ENCODE data around the gene MYOT. TPM values are rescaled to one million over a fixed set of nuclear protein-coding genes. Genes with fewer than 3 reads are reported as not detected.

Gene MYOT
- polyA plus RNA-seq, 3 donors, result not detected

DNA sequence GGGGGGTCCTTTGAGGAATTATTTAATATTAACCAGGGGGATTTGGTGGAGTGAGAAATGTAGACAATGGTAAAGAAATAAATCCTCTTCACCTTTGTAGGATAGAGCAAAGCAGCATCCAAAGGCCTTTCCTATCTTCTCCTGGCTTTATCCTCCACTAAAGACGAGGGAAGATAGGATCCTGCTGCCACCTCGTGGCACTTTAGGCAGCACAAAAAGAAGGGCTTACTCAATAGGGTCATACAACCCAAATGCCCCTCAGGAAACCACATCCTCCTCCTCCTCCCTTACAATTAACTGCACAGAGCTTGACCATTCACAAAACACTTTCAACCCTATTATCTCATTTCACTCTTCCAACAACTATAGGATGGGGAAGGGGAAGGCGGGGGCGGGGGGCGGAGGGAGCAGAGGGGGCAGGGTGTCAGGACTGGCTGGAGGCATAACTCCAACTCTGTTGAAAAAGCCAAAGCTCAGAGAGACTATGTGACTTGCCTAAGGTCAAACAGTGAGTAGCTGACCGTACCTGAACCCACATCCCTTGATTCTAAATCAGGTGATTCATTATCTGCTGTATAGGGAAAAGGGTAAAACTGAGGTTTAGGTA is 45.4 kb upstream of the MYOT start:
- Histone ChIP-seq H3K4me3 (replicated peaks in 1 of 3; ENCODE audit: low read depth in 2 of 3, low read length in 3 of 3) (no peak overlapping the region), H4K20me1 (ENCODE audit: insufficient read depth, low read length) (no peaks in the 10 kb centered on the region), H3K27ac (ENCODE audit: low read depth in 1 of 2, low read length in 2 of 2) (no peak overlapping the region), H3K4me1 (ENCODE audit: control insufficient read depth in 1 of 2, insufficient read depth in 2 of 2, low read length in 2 of 2) (no peaks in the 10 kb centered on the region), H3K4me2 (replicated peaks; ENCODE audit: extremely low read depth, low read length, poor library complexity, severe bottlenecking) (no peak overlapping the region), H2AFZ (ENCODE audit: insufficient read depth, low read depth, low read length, poor library complexity, severe bottlenecking) (no peak overlapping the region), H3K9me3 (replicated peaks in 1 of 2; ENCODE audit: control insufficient read depth in 1 of 2, insufficient read depth in 1 of 2, low read length in 2 of 2) (no peaks in the 10 kb centered on the region), H3K9ac (ENCODE audit: insufficient read depth, low read length, poor library complexity, severe bottlenecking) (no peak overlapping the region), H3K27me3 (ENCODE audit: control insufficient read depth in 2 of 2, insufficient read depth in 2 of 2, low read length in 2 of 2) (no peaks in the 10 kb centered on the region), H3K36me3 (replicated peaks in 1 of 2; ENCODE audit: control insufficient read depth in 1 of 2, insufficient read depth in 2 of 2, low read length in 2 of 2) (no peaks in the 10 kb centered on the region), H3K79me2 (ENCODE audit: insufficient read depth, low read length) (no peaks in the 10 kb centered on the region)
- Mint-ChIP-seq H3K27me3 (ENCODE audit: low read depth in 3 of 3) (peaks cover 0 to 1% (median 0%) of the 10 kb centered on the region in 3 donors), H3K4me3 (no peak overlapping the region), H3K9me3 (peaks cover 3 to 10% (median 8%) of the 10 kb centered on the region in 7 donors), H3K36me3 (no peaks in the 10 kb centered on the region), H3K27ac (no peak overlapping the region), H3K4me1 (no peaks in the 10 kb centered on the region)
- 66% methylated on average over 3 of the region's 6 CpGs for WGBS (ENCODE audit: insufficient coverage)
- TF ChIP-seq, protein P1, sequence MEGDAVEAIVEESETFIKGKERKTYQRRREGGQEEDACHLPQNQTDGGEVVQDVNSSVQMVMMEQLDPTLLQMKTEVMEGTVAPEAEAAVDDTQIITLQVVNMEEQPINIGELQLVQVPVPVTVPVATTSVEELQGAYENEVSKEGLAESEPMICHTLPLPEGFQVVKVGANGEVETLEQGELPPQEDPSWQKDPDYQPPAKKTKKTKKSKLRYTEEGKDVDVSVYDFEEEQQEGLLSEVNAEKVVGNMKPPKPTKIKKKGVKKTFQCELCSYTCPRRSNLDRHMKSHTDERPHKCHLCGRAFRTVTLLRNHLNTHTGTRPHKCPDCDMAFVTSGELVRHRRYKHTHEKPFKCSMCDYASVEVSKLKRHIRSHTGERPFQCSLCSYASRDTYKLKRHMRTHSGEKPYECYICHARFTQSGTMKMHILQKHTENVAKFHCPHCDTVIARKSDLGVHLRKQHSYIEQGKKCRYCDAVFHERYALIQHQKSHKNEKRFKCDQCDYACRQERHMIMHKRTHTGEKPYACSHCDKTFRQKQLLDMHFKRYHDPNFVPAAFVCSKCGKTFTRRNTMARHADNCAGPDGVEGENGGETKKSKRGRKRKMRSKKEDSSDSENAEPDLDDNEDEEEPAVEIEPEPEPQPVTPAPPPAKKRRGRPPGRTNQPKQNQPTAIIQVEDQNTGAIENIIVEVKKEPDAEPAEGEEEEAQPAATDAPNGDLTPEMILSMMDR (IDR thresholded peaks at IDR 0.05), result no peak
- intact Hi-C loops (cut with micrococcal nuclease), result no loop called here
- no peak for DNase-seq

DNA sequence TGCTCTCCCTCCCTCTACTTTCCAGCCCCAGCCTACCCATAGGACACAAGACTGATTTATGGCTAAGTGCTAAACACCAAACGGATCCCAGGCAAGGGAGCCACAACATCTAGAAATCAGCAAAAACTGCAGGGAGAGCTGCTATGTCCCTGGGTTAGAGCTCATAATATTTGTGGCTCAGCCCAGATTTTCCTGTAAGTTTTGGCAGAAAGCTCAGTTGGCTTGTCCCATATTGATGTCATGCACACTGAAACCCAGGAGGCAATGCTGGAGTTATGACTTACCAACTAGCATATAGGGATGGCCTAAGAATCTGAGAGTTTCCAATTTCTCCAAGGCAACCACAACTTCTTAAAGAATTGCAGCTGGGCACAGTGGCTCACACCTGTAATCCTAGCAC is 44.7 kb upstream of the MYOT start:
- Histone ChIP-seq H3K36me3 (replicated peaks in 1 of 2; ENCODE audit: control insufficient read depth in 1 of 2, insufficient read depth in 2 of 2, low read length in 2 of 2) (no peaks in the 10 kb centered on the region), H3K9ac (ENCODE audit: insufficient read depth, low read length, poor library complexity, severe bottlenecking) (no peak overlapping the region), H3K27me3 (ENCODE audit: control insufficient read depth in 2 of 2, insufficient read depth in 2 of 2, low read length in 2 of 2) (no peaks in the 10 kb centered on the region), H3K4me1 (ENCODE audit: control insufficient read depth in 1 of 2, insufficient read depth in 2 of 2, low read length in 2 of 2) (no peaks in the 10 kb centered on the region), H3K4me2 (replicated peaks; ENCODE audit: extremely low read depth, low read length, poor library complexity, severe bottlenecking) (no peak overlapping the region), H3K9me3 (replicated peaks in 1 of 2; ENCODE audit: control insufficient read depth in 1 of 2, insufficient read depth in 1 of 2, low read length in 2 of 2) (no peaks in the 10 kb centered on the region), H2AFZ (ENCODE audit: insufficient read depth, low read depth, low read length, poor library complexity, severe bottlenecking) (no peak overlapping the region), H3K4me3 (replicated peaks in 1 of 3; ENCODE audit: low read depth in 2 of 3, low read length in 3 of 3) (no peak overlapping the region), H3K79me2 (ENCODE audit: insufficient read depth, low read length) (no peaks in the 10 kb centered on the region), H3K27ac (ENCODE audit: low read depth in 1 of 2, low read length in 2 of 2) (no peak overlapping the region), H4K20me1 (ENCODE audit: insufficient read depth, low read length) (no peaks in the 10 kb centered on the region)
- Mint-ChIP-seq H3K27me3 (ENCODE audit: low read depth in 3 of 3) (peaks cover 0 to 1% (median 0%) of the 10 kb centered on the region in 3 donors), H3K9me3 (peaks cover 3 to 10% (median 8%) of the 10 kb centered on the region in 7 donors), H3K36me3 (no peaks in the 10 kb centered on the region), H3K27ac (no peak overlapping the region), H3K4me3 (no peak overlapping the region), H3K4me1 (no peaks in the 10 kb centered on the region)
- 88% methylated on average over 1 of the region's 1 CpG for WGBS (ENCODE audit: insufficient coverage)
- no peak for DNase-seq
- intact Hi-C loops (cut with micrococcal nuclease), result no loop called here
- TF ChIP-seq, protein P1 (IDR thresholded peaks at IDR 0.05), result no peak

Data from CD14-positive monocyte (primary cell).